NCI-H146 treated with DMSO at 0.1 percent for 48 hours (cell line): ENCODE results near the gene CD46.
"Not testable (repeated sequence)": the region's sequence is repeated elsewhere in the genome, so short reads cannot be mapped to it uniquely, and the experiment has no call there.

Experiments used
- DNase-seq: peaks from one replicate; lab custom pipeline; 2025; ENCODE audit not compliant: unreplicated experiment; lab: John Stamatoyannopoulos, UW

The CD46 gene

DNA sequence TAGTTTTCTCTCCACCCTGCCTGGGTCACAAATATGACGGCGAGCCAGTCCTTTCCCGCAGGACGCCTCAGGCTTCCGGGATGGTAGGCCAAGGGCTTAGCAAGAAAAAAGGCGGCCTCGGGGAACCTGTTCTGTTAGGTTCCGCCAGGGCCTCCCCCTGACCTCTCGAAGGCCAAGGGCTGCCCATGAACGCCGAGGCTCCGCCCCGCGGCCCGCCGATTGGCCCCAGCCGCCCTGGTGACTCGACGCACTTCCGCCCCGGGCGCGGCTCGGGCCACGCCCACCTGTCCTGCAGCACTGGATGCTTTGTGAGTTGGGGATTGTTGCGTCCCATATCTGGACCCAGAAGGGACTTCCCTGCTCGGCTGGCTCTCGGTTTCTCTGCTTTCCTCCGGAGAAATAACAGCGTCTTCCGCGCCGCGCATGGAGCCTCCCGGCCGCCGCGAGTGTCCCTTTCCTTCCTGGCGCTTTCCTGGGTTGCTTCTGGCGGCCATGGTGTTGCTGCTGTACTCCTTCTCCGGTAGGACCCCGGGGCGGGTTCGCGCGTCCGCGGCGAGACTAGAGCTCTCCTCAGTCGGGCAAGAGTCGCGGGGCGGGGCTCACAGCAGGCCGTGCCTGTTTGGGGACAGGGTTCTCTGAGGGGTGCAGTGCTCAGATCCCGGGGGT lies at the start of gene CD46:
CD46 (plus strand) TSS at position 265 of the 666 bp plus-strand sequence; CDS start at position 424, 159 bp downstream.
- peak; percentile 96 for DNase-seq

- no peak for DNase-seq
These were observed 49.5 kb upstream of the CD46 start for GRCh38 chr1:207702317-207702716.

DNA sequence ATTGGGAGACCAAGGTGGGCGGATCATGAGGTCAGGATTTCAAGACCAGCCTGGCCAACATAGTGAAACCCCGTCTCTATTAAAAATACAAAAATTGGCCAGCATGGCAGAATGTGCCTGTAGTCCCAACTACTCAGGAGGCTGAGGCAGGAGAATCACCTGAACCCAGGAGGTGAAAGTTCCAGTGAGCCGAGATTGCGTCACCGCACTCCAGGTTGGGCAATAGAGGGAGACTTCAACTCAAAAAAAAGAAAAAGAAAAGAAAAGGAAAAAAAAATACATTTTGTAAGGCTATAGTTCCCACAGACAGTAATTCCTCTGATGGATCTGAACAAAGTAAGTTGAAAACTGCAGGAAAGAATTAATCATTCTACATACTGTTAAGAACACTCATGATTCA lies 48.1 kb upstream of the CD46 start:
- no peak for DNase-seq

DNA sequence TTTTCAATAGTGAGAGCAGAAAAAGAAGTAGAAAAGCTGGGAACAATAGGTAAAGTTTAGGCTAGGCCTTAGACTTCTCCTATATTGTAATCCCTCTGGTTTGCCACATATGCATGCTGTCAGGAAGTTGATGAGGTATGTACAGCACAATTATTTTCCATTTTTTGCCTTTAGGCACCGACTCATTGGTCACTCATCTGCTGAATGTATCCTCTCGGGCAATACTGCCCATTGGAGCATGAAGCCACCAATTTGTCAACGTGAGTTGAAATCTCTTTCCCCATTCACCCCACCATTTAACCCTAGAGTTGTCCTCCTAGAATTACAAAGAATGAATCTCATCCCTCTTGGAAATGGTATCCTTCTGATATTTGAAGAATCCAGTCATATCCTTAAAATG lies 43.9 kb upstream of the CD46 start:
- not testable (repeated sequence) for DNase-seq

- no peak for DNase-seq
These were observed 40.6 kb upstream of the CD46 start for GRCh38 chr1:207711285-207711684.

DNA sequence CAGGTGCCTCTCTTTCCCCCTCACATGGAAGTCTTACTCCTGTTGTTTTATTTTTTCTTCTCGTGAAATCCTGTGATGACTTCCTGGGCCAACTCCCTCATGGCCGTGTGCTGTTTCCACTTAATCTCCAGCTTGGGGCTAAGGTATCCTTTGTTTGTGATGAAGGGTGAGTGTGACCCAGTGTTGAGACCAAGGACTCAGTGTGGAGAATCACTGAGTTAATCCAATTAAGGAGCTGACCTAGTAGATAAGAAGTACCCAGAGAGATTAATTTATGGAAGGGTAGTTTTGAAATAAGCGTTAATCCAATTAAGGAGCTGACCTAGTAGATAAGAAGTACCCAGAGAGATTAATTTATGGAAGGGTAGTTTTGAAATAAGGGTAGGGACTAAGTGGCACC lies 39.2 kb upstream of the CD46 start:
- not testable (repeated sequence) for DNase-seq

DNA sequence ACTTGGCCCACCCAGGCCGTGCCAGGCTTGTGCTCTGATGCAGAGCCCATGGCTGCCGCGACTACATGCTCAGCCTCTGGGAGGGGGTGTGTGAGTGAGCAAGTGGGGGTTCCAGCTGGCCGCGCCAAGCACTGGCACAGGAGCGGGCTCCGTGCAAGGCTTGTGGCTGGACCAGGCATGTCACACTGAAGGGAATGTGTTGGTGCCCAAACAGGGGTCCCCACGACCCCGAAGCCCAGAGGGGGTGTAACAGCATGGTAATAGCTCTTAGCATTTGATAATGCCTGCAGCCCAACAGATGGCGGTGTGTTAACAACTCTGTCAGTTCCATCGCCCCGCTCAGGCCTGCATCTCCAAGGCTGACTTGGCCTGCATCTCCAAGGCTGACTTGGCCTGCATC lies 38.3 kb upstream of the CD46 start:
- DNase-seq, result no peak

DNA sequence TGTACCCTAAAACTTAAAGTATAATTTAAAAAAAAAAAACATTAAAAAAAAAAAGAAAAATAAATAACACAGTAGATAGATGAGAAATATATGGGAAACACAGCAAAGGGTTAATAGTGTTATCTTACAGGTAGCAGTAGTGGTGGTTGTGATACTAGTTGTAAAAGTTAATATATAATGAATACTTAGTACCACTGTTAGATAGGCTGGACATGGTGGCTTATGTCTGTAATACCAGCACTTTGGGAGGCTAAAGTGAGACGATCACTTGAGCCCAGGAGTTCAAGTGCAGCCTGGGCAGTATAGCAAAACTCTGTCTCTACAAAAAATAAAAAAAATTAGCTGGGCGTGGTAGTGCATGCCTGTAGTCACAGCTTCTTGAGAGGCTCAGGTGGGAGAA lies 32.6 kb upstream of the CD46 start:
- no peak for DNase-seq

GRCh38 chr1:207728200-207728858 lies 23.5 kb upstream of the CD46 start:
- DNase-seq, result not testable (repeated sequence)

DNA sequence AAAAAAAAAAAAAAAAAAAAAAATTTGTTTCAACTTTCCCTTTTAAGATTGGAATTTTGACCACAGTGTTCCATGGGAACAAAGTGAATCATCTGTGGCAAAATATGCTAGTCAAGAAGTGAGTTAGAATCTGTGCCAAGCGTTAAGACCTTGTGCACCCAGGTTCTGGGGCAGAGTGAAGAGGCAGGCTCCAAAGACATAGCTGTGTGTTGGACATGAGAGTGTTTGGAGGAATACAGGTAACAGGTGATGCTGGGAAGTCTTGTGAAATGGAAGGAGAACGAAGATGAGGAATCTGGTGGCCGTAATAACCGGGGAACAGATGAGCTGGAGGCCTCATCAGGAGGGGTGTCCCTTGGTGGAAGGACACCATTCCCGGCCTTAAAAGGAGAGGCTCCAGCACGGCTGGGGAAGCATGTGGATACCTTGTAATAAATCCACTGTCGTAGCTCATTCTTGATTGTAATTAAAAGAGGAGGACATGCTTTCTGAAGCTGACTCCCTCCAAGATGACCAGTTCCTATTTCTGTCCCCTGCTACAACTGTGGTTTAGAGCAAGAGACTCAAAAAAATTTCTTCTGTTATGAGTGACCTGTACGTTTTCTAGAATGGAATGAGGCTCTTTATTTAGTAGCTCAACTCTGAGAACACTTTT lies 14.2 kb upstream of the CD46 start:
- not testable (repeated sequence) for DNase-seq

DNA sequence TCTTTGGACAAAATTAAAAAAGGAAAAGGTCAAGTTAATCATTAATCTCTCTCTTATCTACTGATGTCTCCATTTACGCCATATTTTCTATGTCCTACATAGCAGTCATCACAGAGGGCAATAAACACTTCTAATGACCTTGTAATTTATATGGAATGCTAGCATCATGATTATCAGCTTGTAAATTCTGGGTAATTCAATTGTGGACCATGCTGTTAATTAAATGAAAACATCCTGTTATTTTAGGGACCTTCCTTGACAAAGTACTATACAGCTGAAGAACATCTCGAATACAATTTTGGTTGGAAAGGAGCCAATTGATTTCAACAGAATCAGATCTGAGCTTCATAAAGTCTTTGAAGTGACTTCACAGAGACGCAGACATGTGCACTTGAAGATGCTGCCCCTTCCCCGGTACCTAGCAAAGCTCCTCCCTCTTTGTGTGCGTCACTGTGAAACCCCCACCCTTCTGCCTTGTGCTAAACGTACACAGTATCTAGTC lies 13.6 kb upstream of the CD46 start:
- not testable (repeated sequence) for DNase-seq

DNA sequence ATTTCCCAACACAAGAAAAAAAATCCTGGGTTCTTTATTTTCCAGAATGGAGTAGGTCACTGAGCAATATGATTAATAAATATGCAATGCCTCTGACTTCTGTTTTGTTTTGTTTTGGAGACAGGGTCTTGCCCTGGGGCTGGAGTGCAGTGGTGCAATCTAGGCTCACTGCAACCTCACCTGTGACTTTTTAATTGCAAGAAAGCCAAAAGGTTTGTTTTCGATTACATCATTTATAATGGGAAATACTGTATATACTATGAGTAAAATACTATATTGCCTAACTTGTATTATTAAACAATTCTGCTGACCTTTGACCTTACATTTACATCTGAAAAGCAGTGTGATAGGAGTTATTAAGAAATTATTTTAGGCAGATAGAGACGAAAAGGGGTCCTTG lies 11.6 kb upstream of the CD46 start:
- DNase-seq, result no peak

DNA sequence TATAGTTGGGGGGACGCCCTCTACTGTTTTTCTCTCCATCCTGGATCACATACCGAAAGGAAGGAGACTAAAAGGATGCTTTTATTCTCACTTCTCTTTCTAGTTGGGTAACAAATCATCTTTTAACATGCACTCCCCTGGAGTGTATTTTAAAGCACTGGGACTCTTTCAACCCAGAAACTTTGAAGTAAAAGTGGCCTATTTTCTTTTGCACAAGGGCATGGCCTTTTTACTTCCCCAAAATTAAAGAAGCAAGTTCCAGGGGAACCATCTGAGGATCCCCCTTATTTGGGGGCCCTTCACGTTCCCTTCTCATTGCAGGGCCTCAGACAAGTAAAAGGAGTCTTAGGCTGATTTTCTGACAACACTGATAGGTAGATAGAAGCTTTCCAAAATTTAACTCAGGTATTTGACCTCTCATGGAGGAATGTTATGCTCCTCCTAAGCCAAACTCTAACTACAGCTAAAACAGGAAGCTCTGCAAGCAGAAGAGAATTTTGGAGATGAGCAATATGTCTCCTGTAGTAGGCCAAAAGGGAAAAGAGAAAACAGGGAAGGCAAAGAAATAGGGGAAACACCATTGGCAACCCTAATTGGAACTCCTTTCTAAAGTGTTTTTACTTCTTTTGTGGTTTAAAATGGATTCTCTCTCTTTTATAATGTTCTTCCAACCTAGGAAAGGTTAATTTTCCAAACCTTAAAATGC lies 8.9 kb upstream of the CD46 start:
- DNase-seq, result no peak

DNA sequence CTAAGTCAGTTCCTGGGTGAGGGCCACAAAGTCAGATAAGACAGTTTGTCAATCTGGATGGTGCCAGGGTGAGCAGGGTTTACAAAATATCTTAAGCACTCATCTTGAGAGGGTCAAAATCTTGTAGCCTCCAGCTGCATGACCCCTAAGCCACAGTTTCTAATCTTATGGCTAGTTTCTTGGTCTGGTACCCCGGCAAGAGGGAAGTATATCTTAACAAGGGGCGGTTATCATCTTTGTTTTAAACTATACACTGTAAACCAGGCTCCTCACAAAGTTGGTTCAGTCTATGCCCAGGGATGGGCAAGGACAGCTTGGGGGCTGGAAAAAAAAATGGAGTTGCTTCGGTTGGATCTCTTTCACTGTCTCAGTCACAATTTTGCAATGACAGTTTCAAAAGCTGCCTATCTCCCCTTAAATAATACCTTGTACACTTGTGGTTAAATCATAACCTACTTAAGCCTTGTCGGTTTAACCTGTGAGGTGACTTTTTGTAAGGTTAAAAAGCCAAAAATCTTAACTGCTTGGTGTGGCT lies 7.8 kb upstream of the CD46 start:
- no peak for DNase-seq

DNA sequence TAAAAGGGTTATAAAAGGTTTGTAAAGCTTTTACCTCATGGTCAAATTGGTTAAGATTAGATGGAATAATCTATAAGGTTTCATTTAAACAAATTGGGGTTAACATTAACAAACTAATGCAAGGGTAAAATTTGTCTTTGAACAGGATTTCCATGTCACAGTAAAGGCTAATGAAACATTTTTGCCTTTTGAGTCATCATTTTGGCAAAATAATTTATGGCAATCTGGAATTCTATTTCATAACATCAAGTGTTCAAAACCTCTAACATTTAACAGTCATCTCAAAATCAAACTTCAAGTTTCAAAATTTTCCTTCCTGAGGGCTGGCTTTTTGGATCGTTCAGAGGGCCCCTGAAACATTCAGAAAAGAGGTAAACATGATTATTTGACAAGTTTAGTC lies 6.6 kb upstream of the CD46 start:
- DNase-seq, result no peak

DNA sequence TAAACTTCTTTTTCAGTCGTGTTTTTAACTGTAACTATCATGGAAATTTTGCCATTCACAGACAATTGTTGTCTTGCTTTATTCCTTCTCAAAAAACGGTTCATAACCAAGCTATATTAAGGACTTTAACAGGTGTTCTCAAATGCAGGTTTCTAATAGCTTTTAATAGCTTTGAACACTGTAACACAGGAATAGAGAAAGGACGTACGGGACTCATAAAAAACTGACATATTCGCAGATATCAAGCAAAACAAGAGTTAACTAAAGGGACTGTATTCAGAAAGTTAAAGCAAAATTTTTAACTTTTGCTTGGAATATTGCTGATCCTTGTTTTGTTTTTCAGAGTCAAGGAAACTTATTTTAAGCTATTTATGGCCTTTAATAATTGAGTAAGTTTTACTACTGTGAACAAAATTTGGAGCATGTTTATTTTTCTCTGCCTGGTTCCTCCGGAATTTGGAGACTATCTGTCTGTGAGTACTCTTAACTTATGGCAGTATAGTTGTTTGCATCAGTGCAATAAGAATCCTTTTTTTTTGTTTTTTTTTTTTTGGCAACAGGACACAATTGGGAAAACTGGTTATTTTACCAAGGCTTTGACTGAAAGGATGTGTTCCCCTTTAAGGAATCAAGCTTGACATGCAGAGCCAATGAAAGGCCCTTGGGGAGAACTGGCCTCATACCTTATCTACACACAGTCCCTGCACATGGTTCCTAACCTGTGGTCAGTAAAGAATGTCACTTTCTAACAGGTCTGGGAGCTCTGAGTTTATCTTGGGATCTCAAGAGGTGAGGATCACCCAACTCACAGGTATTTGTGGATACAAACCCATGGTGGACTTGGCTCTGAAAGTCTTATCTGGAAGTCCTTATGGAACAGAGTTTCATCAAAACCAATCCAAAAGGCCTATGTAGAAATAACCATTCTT lies 5.8 kb upstream of the CD46 start:
- no peak for DNase-seq

- no peak for DNase-seq
These were observed 4.0 kb upstream of the CD46 start for GRCh38 chr1:207747627-207748492.

GRCh38 chr1:207748737-207749528 lies 2.9 kb upstream of the CD46 start:
- peak; percentile 59 for DNase-seq
